IMR-90 (cell line): Measurements from ENCODE around the gene RNF4. TPM values are rescaled to one million over a fixed set of nuclear protein-coding genes. Genes with fewer than 3 reads are reported as not detected.

Experiments
- ATAC-seq: fragments of 200-7000 bp; cut with Tn5 transposase; 2 replicates; pipeline ENCODE4 v1.9.1; 2020; ENCODE audit warnings: low read depth, mild to moderate bottlenecking, moderate library complexity
- BruUV-seq: library from RNA; stranded (reverse); fragments of 400-500 nt; replicated peaks from 2 replicates; lab custom pipeline; 2021; lab: Mats Ljungman, UMichigan
- CTCF ChIA-PET: fragments of 300-600 bp; formaldehyde crosslinking; extraction: SDS; loops from one replicate; lab custom pipeline; 2021; ENCODE audit warnings: antibody characterized with exemption; lab: Yijun Ruan, JAX
- POLR2A ChIA-PET: fragments of 300-600 bp; sonication (Branson Sonifier 250); formaldehyde crosslinking; loops from one replicate; lab custom pipeline; 2022; ENCODE audit warnings: antibody characterized with exemption; ENCODE audit not compliant: unreplicated experiment; lab: Charles Lee
- DNase-seq: peaks from one replicate; pipeline ENCODE4 v3.0.0; 2013
- H2AFZ ChIP-seq: replicated peaks from 2 replicates; pipeline ENCODE3; 2013; ENCODE audit warnings: low read length, mild to moderate bottlenecking; ENCODE audit not compliant: poor library complexity
- H2AK5ac ChIP-seq: 2 replicates; pipeline ENCODE4 v1.6.1; 2013; ENCODE audit warnings: low read depth, low read length, inconsistent platforms
- H2AK9ac ChIP-seq: replicated peaks from 2 replicates; pipeline ENCODE3; 2013; ENCODE audit warnings: mild to moderate bottlenecking, low read depth, low read length, moderate library complexity; ENCODE audit not compliant: poor library complexity
- H2BK120ac ChIP-seq: 2 replicates; pipeline ENCODE4 v1.6.1; 2013; ENCODE audit warnings: low read depth, low read length, inconsistent platforms
- H2BK15ac ChIP-seq: 3 replicates; pipeline ENCODE4 v1.6.1; 2013; ENCODE audit warnings: low read depth, low read length, inconsistent platforms
- H2BK20ac ChIP-seq: 2 replicates; pipeline ENCODE4 v1.6.1; 2013; ENCODE audit warnings: low read depth, mild to moderate bottlenecking, inconsistent platforms, low read length, moderate library complexity
- H2BK5ac ChIP-seq: 2 replicates; pipeline ENCODE4 v1.6.1; 2013; ENCODE audit warnings: mild to moderate bottlenecking, low read depth, low read length, inconsistent platforms; ENCODE audit not compliant: poor library complexity, severe bottlenecking
- H3K14ac ChIP-seq: replicated peaks from 2 replicates; pipeline ENCODE4 v1.6.1; 2013; ENCODE audit warnings: low read depth, low read length, inconsistent platforms
- H3K18ac ChIP-seq: 2 replicates; pipeline ENCODE4 v1.6.1; 2013; ENCODE audit warnings: low read depth, low read length, control low read depth
- H3K23ac ChIP-seq: 2 replicates; pipeline ENCODE4 v1.6.1; 2013; ENCODE audit warnings: low read depth, low read length, inconsistent platforms
- H3K27ac ChIP-seq: 2 replicates; pipeline ENCODE4 v1.5.1; 2013; ENCODE audit warnings: mild to moderate bottlenecking, control low read depth, low read length; ENCODE audit not compliant: insufficient read depth
- H3K27me3 ChIP-seq: 2 replicates; pipeline ENCODE4 v1.6.1; 2013; ENCODE audit warnings: low read length; ENCODE audit not compliant: control insufficient read depth, insufficient read depth
- H3K36me3 ChIP-seq: 2 replicates; pipeline ENCODE4 v1.6.1; 2013; ENCODE audit warnings: low read length, mixed read lengths; ENCODE audit not compliant: control insufficient read depth, insufficient read depth
- H3K4ac ChIP-seq: 2 replicates; pipeline ENCODE4 v1.6.1; 2013; ENCODE audit warnings: low read depth, low read length, inconsistent platforms
- H3K4me1 ChIP-seq: 2 replicates; pipeline ENCODE4 v1.6.1; 2013; ENCODE audit warnings: low read length, mixed read lengths; ENCODE audit not compliant: control insufficient read depth, insufficient read depth
- H3K4me2 ChIP-seq: 2 replicates; pipeline ENCODE4 v1.6.1; 2013; ENCODE audit warnings: low read depth, mild to moderate bottlenecking, control low read depth, low read length, moderate library complexity
- H3K4me3 ChIP-seq: 2 replicates; pipeline ENCODE4 v1.5.1; 2013; ENCODE audit warnings: low read depth, mild to moderate bottlenecking, control low read depth, low read length, moderate library complexity; ENCODE audit not compliant: insufficient read depth
- H3K56ac ChIP-seq: 2 replicates; pipeline ENCODE4 v1.6.1; 2013; ENCODE audit warnings: low read length, inconsistent platforms; ENCODE audit not compliant: insufficient read depth; ENCODE audit errors: extremely low read depth
- H3K79me1 ChIP-seq, 2 experiments: 2 replicates each; pipeline ENCODE4 v1.6.1; 2013; ENCODE audit warnings: low read length in 2 of 2, inconsistent platforms in 1 of 2, low read depth in 1 of 2
- H3K9ac ChIP-seq: 2 replicates; pipeline ENCODE4 v1.6.1; 2013; ENCODE audit warnings: low read depth, low read length, control low read depth
- H3K9me1 ChIP-seq: 2 replicates; pipeline ENCODE4 v1.6.1; 2013; ENCODE audit warnings: low read length, inconsistent platforms; ENCODE audit not compliant: insufficient read depth
- H3K9me3 ChIP-seq: 2 replicates; pipeline ENCODE4 v1.6.1; 2013; ENCODE audit warnings: low read length; ENCODE audit not compliant: control insufficient read depth, insufficient read depth
- H4K20me1 ChIP-seq: 2 replicates; pipeline ENCODE4 v1.6.1; 2013; ENCODE audit warnings: low read length, inconsistent platforms; ENCODE audit not compliant: insufficient read depth
- H4K5ac ChIP-seq: 2 replicates; pipeline ENCODE4 v1.6.1; 2013; ENCODE audit warnings: mild to moderate bottlenecking, low read depth, low read length, control low read depth
- H4K8ac ChIP-seq, 2 experiments: 2 replicates each; pipeline ENCODE4 v1.6.1; 2013; ENCODE audit warnings: low read depth in 2 of 2, low read length in 2 of 2, control low read depth in 1 of 2, inconsistent platforms in 1 of 2
- H4K91ac ChIP-seq: 2 replicates; pipeline ENCODE4 v1.6.1; 2013; ENCODE audit warnings: low read depth, low read length, inconsistent platforms; ENCODE audit not compliant: insufficient read depth
- CEBPB ChIP-seq: IDR thresholded peaks from 2 replicates; pipeline ENCODE4 v1.6.1; 2012; ENCODE audit warnings: low read depth, low read length, improper control_type of control experiment
- FOS ChIP-seq: fragments of 150-350 bp; IDR thresholded peaks from 2 replicates; pipeline ENCODE4 v1.6.1; 2016; ENCODE audit warnings: low read depth, low read length
- NFE2L2 ChIP-seq: fragments of 150-350 bp; IDR thresholded peaks from 2 replicates; pipeline ENCODE4 v1.6.1; 2016; ENCODE audit warnings: low read depth, mild to moderate bottlenecking, low read length
- RAD21 ChIP-seq: IDR thresholded peaks from 2 replicates; pipeline ENCODE4 v1.6.1; 2012; ENCODE audit warnings: low read length, improper control_type of control experiment
- RCOR1 ChIP-seq: IDR thresholded peaks from 2 replicates; pipeline ENCODE4 v1.6.1; 2012; ENCODE audit warnings: mild to moderate bottlenecking, low read length, improper control_type of control experiment; ENCODE audit not compliant: insufficient replicate concordance
- RFX5 ChIP-seq: IDR thresholded peaks from 2 replicates; pipeline ENCODE4 v1.8.0; 2012; ENCODE audit warnings: low read depth, mild to moderate bottlenecking, low read length, moderate library complexity
- WGBS, 2 experiments: methylation state at CpG; one replicate each; pipeline versions ENCODE4 v1.1.5 to v1.1.7; 2013; ENCODE audit warnings: missing lambda C conversion rate in 2 of 2; ENCODE audit not compliant: insufficient read length in 1 of 2; ENCODE audit errors: extremely low coverage in 2 of 2; 5-methylcytosine and 5-hydroxymethylcytosine counted together
- dilution Hi-C: fragments of 300-500 bp; cut with HindIII; formaldehyde crosslinking; loops from one replicate; pipeline ENCODE4 v1.14.3; 2018; ENCODE audit warnings: low sequenced_read_pairs; ENCODE audit not compliant: unreplicated experiment
- in situ Hi-C: fragments of 300-500 bp; cut with MboI; formaldehyde crosslinking; loops from 3 replicates; pipeline ENCODE4 v1.14.3; 2019; ENCODE audit warnings: low sequenced_read_pairs, inconsistent platforms, mixed read lengths
- intact Hi-C: fragments of 100-400 bp; cut with micrococcal nuclease; formaldehyde crosslinking; loops from 2 replicates; pipeline ENCODE4 v1.10.0; 2022
- polyA plus RNA-seq, 3 experiments: library from polyadenylated mRNA; depleted of rRNA; stranded (reverse); fragments of >200 nt; gene quantifications; 2 replicates each; pipeline ENCODE4 v1.2.3, GENCODE V29; 2012; ENCODE audit warnings: low replicate concordance in 1 of 3
- total RNA-seq: library from RNA; depleted of rRNA; stranded (reverse); fragments of >200 nt; gene quantifications from 2 replicates; pipeline ENCODE4 v1.2.3, GENCODE V29; 2012

The RNF4 gene
- total and polyA plus RNA-seq, 2 of the 4 experiments (the other 2 are of a cell fraction): 63.8 to 73.8 TPM

GRCh38 chr4:2484993-2485392 lies 16.1 kb downstream of the RNF4 start:
- no peak overlapping the region for H3K27ac ChIP-seq
- no peak overlapping the region for H2AFZ ChIP-seq
- H3K18ac ChIP-seq: no peak overlapping the region
- peaks cover 11% of the 10 kb centered on the region for H3K36me3 ChIP-seq
- peaks cover 7 to 88% of the 10 kb centered on the region in 2 experiments; a peak in 3 of 4 replicates for H3K79me1 ChIP-seq
- no peak overlapping the region for H2BK20ac ChIP-seq
- no peak overlapping the region for H4K91ac ChIP-seq
- TF ChIP-seq RFX5: no peak
- no peak for TF ChIP-seq FOS
- no peak for TF ChIP-seq CEBPB
- TF ChIP-seq NFE2L2: no peak
- TF ChIP-seq RAD21: no peak
- no peak for TF ChIP-seq RCOR1
- ChIA-PET POLR2A (no interaction called here), CTCF (no interaction called here)
- dilution Hi-C loops: no loop called here
- no TSS peak for BruUV-seq
- H3K56ac ChIP-seq: no peak overlapping the region
- H3K4me3 ChIP-seq: no peak overlapping the region
- H3K14ac ChIP-seq: no peak overlapping the region; the same call in 1 of the 2 replicates
- peaks cover 51% of the 10 kb centered on the region for H3K9me1 ChIP-seq
- ATAC-seq (no peak), DNase-seq (no peak)
- in situ Hi-C loops: no loop called here
- H4K5ac ChIP-seq: no peak overlapping the region
- H2AK5ac ChIP-seq: no peak overlapping the region
- no peak overlapping the region for H3K9ac ChIP-seq
- peaks cover 5% of the 10 kb centered on the region for H3K4me1 ChIP-seq
- H2BK15ac ChIP-seq: no peak overlapping the region
- no peaks in the 10 kb centered on the region for H3K27me3 ChIP-seq
- H2BK120ac ChIP-seq: no peak overlapping the region
- H2BK5ac ChIP-seq: no peak overlapping the region
- H4K20me1 ChIP-seq: peaks cover 99% of the 10 kb centered on the region
- no peak overlapping the region for H3K4ac ChIP-seq
- H4K8ac ChIP-seq: no peak overlapping the region
- H3K9me3 ChIP-seq: no peaks in the 10 kb centered on the region
- H3K23ac ChIP-seq: no peak overlapping the region
- WGBS, 2 experiments: 83% methylated on average over 5 of the region's 11 CpGs; no CpG with 5 or more reads in 1 of the 2 experiments
- no peak overlapping the region for H3K4me2 ChIP-seq
- intact Hi-C loops: no loop called here
- no peak overlapping the region for H2AK9ac ChIP-seq
